Lower leg skin (tissue), 4 donors: ENCODE measurements around the gene POPDC2. TPM values are rescaled to one million over a fixed set of nuclear protein-coding genes. Genes with fewer than 3 reads are reported as not detected.

Experiments
- DNase-seq, 2 donors: peaks; one replicate each; pipeline ENCODE4 v3.0.0-alpha.2; 2019; ENCODE audit warnings: low spot score in 2 of 2
- H3K4me3 ChIP-seq: fragments of 200-600 bp; sonication (generic); 2 replicates; pipeline ENCODE4 v1.5.1; 2017; ENCODE audit warnings: mild to moderate bottlenecking, low read depth; ENCODE audit not compliant: poor library complexity, severe bottlenecking
- CTCF ChIP-seq, 3 donors: fragments of 450-650 bp; IDR thresholded peaks; one replicate each; pipeline ENCODE4 v1.5.1; 2016; ENCODE audit warnings: antibody characterized with exemption in 3 of 3, mild to moderate bottlenecking in 3 of 3, moderate library complexity in 2 of 3
- POLR2A ChIP-seq, 2 donors: fragments of 450-650 bp; IDR thresholded peaks; one replicate each; pipeline ENCODE4 v1.6.1; 2016 to 2017; ENCODE audit warnings: antibody characterized with exemption in 2 of 2, mild to moderate bottlenecking in 1 of 2, moderate library complexity in 1 of 2
- WGBS, 2 donors: methylation state at CpG; one replicate each; pipeline ENCODE4 v1.1.5; 2018; 5-methylcytosine and 5-hydroxymethylcytosine counted together
- intact Hi-C: fragments of 100-400 bp; cut with DNase I; formaldehyde crosslinking; loops from one replicate; pipeline ENCODE4 v1.15.0; 2023; ENCODE audit warnings: low total_unique reads
- total RNA-seq, 4 donors: library from RNA; depleted of rRNA; stranded (reverse); fragments of >200 nt; gene quantifications; one replicate each; pipeline ENCODE4 v1.1.0, GENCODE V29; 2016

Gene POPDC2
- total RNA-seq, 4 donors from 2014 or later = 0.97 to 1.9 (median 1.3) TPM

GRCh38 chr3:119602676-119603075 lies 57.7 kb downstream of the POPDC2 start:
- TF ChIP-seq CTCF (IDR thresholded peaks at IDR 0.05) = no peak
- TF ChIP-seq POLR2A (IDR thresholded peaks at IDR 0.05) = no peak
- intact Hi-C loops = no loop called here
- WGBS, 2 donors = 40 to 50% methylated on average over 1 of the region's 1 CpG
- H3K4me3 ChIP-seq = no peak overlapping the region
- DNase-seq = peak in 1 of 2 donors; percentile 7

- WGBS, 2 donors = 94 to 98% methylated on average over 3 of the region's 3 CpGs
- TF ChIP-seq POLR2A (IDR thresholded peaks at IDR 0.05) (no peak), CTCF (IDR thresholded peaks at IDR 0.05) (no peak)
- intact Hi-C loops = no loop called here
Measured at GRCh38 chr3:119601154-119601553, 59.2 kb downstream of the POPDC2 start.

GRCh38 chr3:119600732-119601131 lies 59.7 kb downstream of the POPDC2 start:
- H3K4me3 ChIP-seq = no peak overlapping the region
- 65 to 66% methylated on average over 3 to 5 of the region's 5 CpGs for WGBS, 2 donors
- TF ChIP-seq POLR2A (IDR thresholded peaks at IDR 0.05) (no peak), CTCF (IDR thresholded peaks at IDR 0.05) (no peak)
- intact Hi-C loops = no loop called here
- no peak for DNase-seq

More at GRCh38 chr3:119601154-119601553, 59.2 kb downstream of the POPDC2 start:
- no peak overlapping the region for H3K4me3 ChIP-seq
- DNase-seq = peak in 1 of 2 donors; percentile 20

GRCh38 chr3:119599558-119600174 lies 60.7 kb downstream of the POPDC2 start:
- WGBS, 2 donors = 90 to 91% methylated on average over 6 of the region's 6 CpGs
- DNase-seq = no peak
- no peak overlapping the region for H3K4me3 ChIP-seq
- TF ChIP-seq POLR2A (IDR thresholded peaks at IDR 0.05) (no peak), CTCF (IDR thresholded peaks at IDR 0.05) (no peak)
- intact Hi-C loops = no loop called here

GRCh38 chr3:119598410-119599098 lies 61.8 kb downstream of the POPDC2 start:
- TF ChIP-seq POLR2A (IDR thresholded peaks at IDR 0.05) (no peak), CTCF (IDR thresholded peaks at IDR 0.05) (no peak)
- WGBS, 2 donors = 93 to 96% methylated on average over 1 of the region's 1 CpG
- no peak overlapping the region for H3K4me3 ChIP-seq
- intact Hi-C loops = no loop called here
- no peak for DNase-seq
